H9 (cell line): ENCODE data around the gene CDH18. TPM values are rescaled to one million over a fixed set of nuclear protein-coding genes. Genes with fewer than 3 reads are reported as not detected.

Experiments used
- DNase-seq: peaks from one replicate; pipeline ENCODE4 v3.0.0-alpha.2; 2017
- H2AFZ ChIP-seq: one replicate; pipeline ENCODE4 v1.6.1; 2013; ENCODE audit warnings: mild to moderate bottlenecking, low read length, control low read depth, moderate library complexity
- H2AK5ac ChIP-seq: 2 replicates; pipeline ENCODE4 v1.6.1; 2013; ENCODE audit warnings: low read length, control low read depth, mixed read lengths; ENCODE audit not compliant: insufficient read length
- H2BK120ac ChIP-seq: one replicate; pipeline ENCODE4 v1.6.1; 2013; ENCODE audit warnings: low read depth, mild to moderate bottlenecking, low read length, control low read depth, inconsistent platforms; ENCODE audit not compliant: poor library complexity, severe bottlenecking
- H2BK12ac ChIP-seq: 2 replicates; pipeline ENCODE4 v1.6.1; 2013; ENCODE audit warnings: low read length, control low read depth, mixed read lengths, low read depth; ENCODE audit not compliant: insufficient read length
- H2BK15ac ChIP-seq: 2 replicates; pipeline ENCODE4 v1.6.1; 2013; ENCODE audit warnings: low read depth, low read length, control low read depth
- H2BK20ac ChIP-seq: one replicate; pipeline ENCODE4 v1.6.1; 2013; ENCODE audit warnings: low read depth, mild to moderate bottlenecking, low read length, control low read depth, inconsistent platforms; ENCODE audit not compliant: poor library complexity, severe bottlenecking
- H2BK5ac ChIP-seq: 2 replicates; pipeline ENCODE4 v1.6.1; 2013; ENCODE audit warnings: low read length, control low read depth, mixed read lengths; ENCODE audit not compliant: insufficient read length
- H3K14ac ChIP-seq: 2 replicates; pipeline ENCODE4 v1.6.1; 2013; ENCODE audit warnings: low read length, control low read depth; ENCODE audit not compliant: insufficient read depth
- H3K18ac ChIP-seq: 2 replicates; pipeline ENCODE4 v1.6.1; 2013; ENCODE audit warnings: low read depth, mild to moderate bottlenecking, mixed read lengths, low read length, control low read depth; ENCODE audit not compliant: insufficient read length
- H3K23ac ChIP-seq: 2 replicates; pipeline ENCODE4 v1.6.1; 2013; ENCODE audit warnings: low read length, control low read depth, mixed read lengths, low read depth; ENCODE audit not compliant: insufficient read length
- H3K23me2 ChIP-seq: 2 replicates; pipeline ENCODE4 v1.6.1; 2013; ENCODE audit warnings: low read depth, mild to moderate bottlenecking, mixed read lengths, low read length, control low read depth; ENCODE audit not compliant: insufficient read length, poor library complexity, severe bottlenecking
- H3K27ac ChIP-seq: 2 replicates; pipeline ENCODE4 v1.5.1; 2013; ENCODE audit warnings: low read length, control low read depth, mixed read lengths, low read depth; ENCODE audit not compliant: insufficient read length
- H3K27me3 ChIP-seq: 2 replicates; pipeline ENCODE4 v1.6.1; 2013; ENCODE audit warnings: low read length, control low read depth, inconsistent platforms; ENCODE audit not compliant: insufficient read depth
- H3K4ac ChIP-seq: 2 replicates; pipeline ENCODE4 v1.6.1; 2013; ENCODE audit warnings: low read depth, mild to moderate bottlenecking, control low read depth, inconsistent platforms, low read length, moderate library complexity
- H3K4me1 ChIP-seq: 2 replicates; pipeline ENCODE4 v1.6.1; 2013; ENCODE audit warnings: low read length, control low read depth, inconsistent platforms; ENCODE audit not compliant: insufficient read depth
- H3K4me2 ChIP-seq: 2 replicates; pipeline ENCODE4 v1.6.1; 2013; ENCODE audit warnings: low read length, control low read depth, mixed read lengths; ENCODE audit not compliant: insufficient read length, insufficient read depth
- H3K56ac ChIP-seq: 2 replicates; pipeline ENCODE4 v1.6.1; 2013; ENCODE audit warnings: low read depth, mild to moderate bottlenecking, mixed read lengths, low read length, control low read depth; ENCODE audit not compliant: insufficient read length
- H3K79me1 ChIP-seq: 2 replicates; pipeline ENCODE4 v1.6.1; 2013; ENCODE audit warnings: low read depth, mild to moderate bottlenecking, moderate library complexity, low read length, control low read depth, inconsistent platforms; ENCODE audit not compliant: insufficient read depth, poor library complexity, severe bottlenecking
- H3K79me2 ChIP-seq: 2 replicates; pipeline ENCODE4 v1.6.1; 2013; ENCODE audit warnings: low read length, control low read depth, inconsistent platforms; ENCODE audit not compliant: insufficient read depth
- H3K9ac ChIP-seq: 2 replicates; pipeline ENCODE4 v1.6.1; 2013; ENCODE audit warnings: low read length, control low read depth, mixed read lengths; ENCODE audit not compliant: insufficient read length; ENCODE audit errors: extremely low read depth
- H3K9me3 ChIP-seq: one replicate; pipeline ENCODE4 v1.6.1; 2013; ENCODE audit warnings: low read depth, low read length, inconsistent platforms; ENCODE audit not compliant: control insufficient read depth
- H3T11ph ChIP-seq: one replicate; pipeline ENCODE4 v1.6.1; 2013; ENCODE audit warnings: mild to moderate bottlenecking, low read length, control low read depth, inconsistent platforms
- H4K20me1 ChIP-seq: one replicate; pipeline ENCODE4 v1.6.1; 2013; ENCODE audit not compliant: control insufficient read depth, insufficient read length, insufficient read depth
- H4K5ac ChIP-seq: 2 replicates; pipeline ENCODE4 v1.6.1; 2013; ENCODE audit warnings: low read depth, mild to moderate bottlenecking, mixed read lengths, low read length, control low read depth; ENCODE audit not compliant: insufficient read length
- H4K8ac ChIP-seq: replicated peaks from 2 replicates; pipeline ENCODE4 v1.6.1; 2013; ENCODE audit warnings: low read length, control low read depth, mixed read lengths, low read depth; ENCODE audit not compliant: insufficient read length
- H4K91ac ChIP-seq: 2 replicates; pipeline ENCODE4 v1.6.1; 2013; ENCODE audit warnings: low read depth, mild to moderate bottlenecking, moderate library complexity, mixed read lengths, low read length, control low read depth; ENCODE audit not compliant: insufficient read length
- H3K27ac Mint-ChIP-seq, 3 experiments: 2 replicates in 2 of 3; 3 replicates in 1 of 3; pipeline ENCODE4 v1.8.0; 2020 to 2021; ENCODE audit warnings: mixed read lengths in 3 of 3, mild to moderate bottlenecking in 1 of 3, moderate library complexity in 1 of 3
- H3K27me3 Mint-ChIP-seq: 2 replicates; pipeline ENCODE4 v1.8.0; 2021; ENCODE audit warnings: low read depth, mild to moderate bottlenecking, moderate library complexity, mixed read lengths
- H3K36me3 Mint-ChIP-seq, 3 experiments: 2 replicates in 2 of 3; 3 replicates in 1 of 3; pipeline ENCODE4 v1.8.0; 2020 to 2021; ENCODE audit warnings: low read depth in 3 of 3, mixed read lengths in 3 of 3; ENCODE audit not compliant: insufficient read depth in 1 of 3
- H3K4me1 Mint-ChIP-seq, 2 experiments: 2 replicates each; pipeline ENCODE4 v1.8.0; 2020; ENCODE audit warnings: mixed read lengths in 2 of 2
- H3K4me3 Mint-ChIP-seq, 2 experiments: 2 replicates in 1 of 2; 3 replicates in 1 of 2; pipeline ENCODE4 v1.8.0; 2020 to 2021; ENCODE audit warnings: mild to moderate bottlenecking in 2 of 2, mixed read lengths in 2 of 2, moderate library complexity in 1 of 2
- H3K9me3 Mint-ChIP-seq, 2 experiments: 2 replicates in 1 of 2; 3 replicates in 1 of 2; pipeline ENCODE4 v1.8.0; 2020; ENCODE audit warnings: mild to moderate bottlenecking in 2 of 2, mixed read lengths in 2 of 2, moderate library complexity in 1 of 2
- CTCF ChIP-seq: fragments of 200-600 bp; sonication (generic); conservative IDR thresholded peaks from 3 replicates; pipeline ENCODE4 v1.8.0; 2021; ENCODE audit warnings: antibody characterized with exemption, mild to moderate bottlenecking
- WGBS: extraction: QIAGEN DNeasy Blood & Tissue Kit; methylation state at CpG from one replicate; pipeline ENCODE4 v1.1.7; 2013; ENCODE audit warnings: missing lambda C conversion rate, low lambda C conversion rate, mixed read lengths; ENCODE audit not compliant: insufficient read length; ENCODE audit errors: extremely low coverage; 5-methylcytosine and 5-hydroxymethylcytosine counted together
- total RNA-seq: library from RNA; stranded (reverse); gene quantifications from 2 replicates; pipeline ENCODE4 v1.2.1, GENCODE V29; 2021

Gene CDH18
- total RNA-seq, 1 experiment from 2014 or later = not detected

GRCh38 chr5:20028506-20028905, 40.5 kb upstream of the CDH18 start:
- no peak overlapping the region for H3T11ph ChIP-seq
- H3K79me1 ChIP-seq = no peaks in the 10 kb centered on the region
- H2BK120ac ChIP-seq = no peak overlapping the region
- H2BK20ac ChIP-seq = no peak overlapping the region
- H3K27ac ChIP-seq = no peak overlapping the region
- no peak overlapping the region for H2AFZ ChIP-seq
- H3K4me2 ChIP-seq = no peak overlapping the region
- H2BK12ac ChIP-seq = no peak overlapping the region
- no peak overlapping the region for H2BK15ac ChIP-seq
- Mint-ChIP-seq H3K27me3 (no peaks in the 10 kb centered on the region), H3K36me3 (no peaks in the 10 kb centered on the region), H3K9me3 (no peaks in the 10 kb centered on the region), H3K4me1 (no peaks in the 10 kb centered on the region), H3K4me3 (no peak overlapping the region), H3K27ac (no peak overlapping the region)
- H4K20me1 ChIP-seq = no peaks in the 10 kb centered on the region
- no peak overlapping the region for H2AK5ac ChIP-seq
- H3K79me2 ChIP-seq = no peaks in the 10 kb centered on the region
- no peak for TF ChIP-seq CTCF
- H3K9me3 ChIP-seq = no peaks in the 10 kb centered on the region
- H2BK5ac ChIP-seq = no peak overlapping the region
- no peak overlapping the region for H3K14ac ChIP-seq
- no peaks in the 10 kb centered on the region for H3K4me1 ChIP-seq
- no peak for DNase-seq
- H3K23me2 ChIP-seq = no peaks in the 10 kb centered on the region
- no CpG with 5 or more reads among the region's 6 CpGs for WGBS
- H3K4ac ChIP-seq = no peak overlapping the region
- H3K9ac ChIP-seq = no peak overlapping the region
- no peak overlapping the region for H3K18ac ChIP-seq
- H3K27me3 ChIP-seq = no peaks in the 10 kb centered on the region
- no peak overlapping the region for H4K8ac ChIP-seq
- H4K91ac ChIP-seq = no peak overlapping the region
- H3K23ac ChIP-seq = no peak overlapping the region
- no peak overlapping the region for H4K5ac ChIP-seq
- no peak overlapping the region for H3K56ac ChIP-seq
